HEK293T (cell line): ENCODE data around the gene NEMP1.

Source experiments
- CTBP1 ChIP-seq: fragments of 450-650 bp; IDR thresholded peaks from 2 replicates; pipeline ENCODE4 v1.6.1; 2016; ENCODE audit warnings: borderline replicate concordance
- FOXM1 ChIP-seq: fragments of 450-650 bp; IDR thresholded peaks from 2 replicates; pipeline ENCODE4 v1.6.1; 2017; ENCODE audit warnings: mild to moderate bottlenecking, borderline replicate concordance
- NFRKB ChIP-seq: fragments of 450-650 bp; IDR thresholded peaks from 2 replicates; pipeline ENCODE4 v1.6.1; 2016; ENCODE audit warnings: mild to moderate bottlenecking, moderate library complexity
- SP1 ChIP-seq: fragments of 450-650 bp; IDR thresholded peaks from 2 replicates; pipeline ENCODE4 v1.6.1; 2017
- SUZ12 ChIP-seq: fragments of 450-650 bp; IDR thresholded peaks from 2 replicates; pipeline ENCODE4 v1.6.1; 2016; ENCODE audit warnings: mild to moderate bottlenecking
- TARDBP ChIP-seq: fragments of 450-650 bp; IDR thresholded peaks from 2 replicates; pipeline ENCODE4 v1.6.1; 2016

DNA sequence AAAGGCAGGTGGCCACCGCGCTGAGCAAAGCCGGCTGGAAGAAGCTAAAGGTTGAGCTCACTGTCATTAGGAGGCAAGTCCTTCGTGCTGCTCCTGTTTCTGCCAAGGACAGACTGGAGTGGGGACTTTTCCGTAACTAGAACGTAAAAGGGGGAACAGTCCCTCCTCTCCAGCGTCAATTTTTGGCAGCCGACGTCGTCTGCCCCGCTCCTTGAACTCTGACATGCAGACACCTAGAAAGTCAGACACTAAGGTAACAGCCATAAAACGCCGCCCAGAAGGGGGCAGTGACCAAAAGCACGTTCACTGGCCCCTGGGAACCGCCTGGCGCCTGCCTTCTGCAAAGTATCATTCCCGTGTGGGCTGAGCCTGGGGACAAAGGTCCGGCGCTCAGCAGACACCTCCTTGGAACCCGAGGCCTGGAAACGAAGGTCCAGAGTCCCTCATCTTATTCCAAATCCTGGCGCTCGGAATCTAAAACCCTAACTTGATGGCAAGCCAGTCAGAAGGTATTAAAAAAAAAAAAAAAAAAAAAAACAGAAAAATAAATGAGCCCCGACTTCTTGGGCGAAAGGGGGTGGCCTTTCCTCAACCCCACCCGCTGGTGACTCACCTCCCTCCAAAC, 48.6 kb upstream of the NEMP1 start:
- TF ChIP-seq NFRKB = no peak
- TF ChIP-seq SP1 = no peak
- TF ChIP-seq CTBP1 = no peak
- no peak for TF ChIP-seq TARDBP
- TF ChIP-seq FOXM1 = no peak
- no peak for TF ChIP-seq SUZ12
